Activated CD4-positive, alpha-beta T cell treated with anti-CD3 and anti-CD28 coated beads, Interleukin-2, amount 10 ng/mL, durations not matched to agents 24 days and 14 days (primary cell): ENCODE results near the gene MAP3K1. TPM values are rescaled to one million over a fixed set of nuclear protein-coding genes. Genes with fewer than 3 reads are reported as not detected.

Experiments
- DNase-seq: peaks from one replicate; pipeline ENCODE4 v3.0.0; 2022
- H3K27ac Mint-ChIP-seq: one replicate; pipeline ENCODE4 v1.8.0; 2022; ENCODE audit warnings: mild to moderate bottlenecking, mixed read lengths
- H3K27me3 Mint-ChIP-seq: one replicate; pipeline ENCODE4 v1.8.0; 2022; ENCODE audit warnings: mixed read lengths
- H3K36me3 Mint-ChIP-seq: one replicate; pipeline ENCODE4 v1.8.0; 2022; ENCODE audit warnings: low read depth, mild to moderate bottlenecking, mixed read lengths
- H3K4me1 Mint-ChIP-seq: one replicate; pipeline ENCODE4 v1.8.0; 2021; ENCODE audit warnings: mixed read lengths
- H3K4me3 Mint-ChIP-seq: one replicate; pipeline ENCODE4 v1.8.0; 2022; ENCODE audit warnings: mild to moderate bottlenecking, moderate library complexity, mixed read lengths
- H3K9me3 Mint-ChIP-seq: one replicate; pipeline ENCODE4 v1.8.0; 2021; ENCODE audit warnings: mixed read lengths
- intact Hi-C: fragments of 100-400 bp; cut with micrococcal nuclease; formaldehyde crosslinking; loops from one replicate; pipeline ENCODE4 v1.15.1; 2023
- total RNA-seq: library from RNA; stranded (reverse); gene quantifications from 2 replicates; pipeline ENCODE4 v1.2.3, GENCODE V29; 2022

MAP3K1 gene
- total RNA-seq, 1 donor from 2014 or later, result 27.6 TPM

- intact Hi-C loops, result no loop called here
- H3K27me3 Mint-ChIP-seq, result no peaks in the 10 kb centered on the region
- H3K4me1 Mint-ChIP-seq, result peaks cover 42% of the 10 kb centered on the region
- peaks cover 17% of the 10 kb centered on the region for H3K36me3 Mint-ChIP-seq
- H3K27ac Mint-ChIP-seq, result no peak overlapping the region
- no peak for DNase-seq
- H3K4me3 Mint-ChIP-seq, result no peak overlapping the region
- H3K9me3 Mint-ChIP-seq, result no peaks in the 10 kb centered on the region
These were observed 29.9 kb downstream of the MAP3K1 start for GRCh38 chr5:56845277-56845676.

GRCh38 chr5:56845904-56846480 is 30.6 kb downstream of the MAP3K1 start:
- Mint-ChIP-seq H3K4me3 (no peak overlapping the region), H3K36me3 (peaks cover 17% of the 10 kb centered on the region), H3K9me3 (no peaks in the 10 kb centered on the region), H3K4me1 (peaks cover 42% of the 10 kb centered on the region), H3K27me3 (no peaks in the 10 kb centered on the region), H3K27ac (no peak overlapping the region)
- DNase-seq, result no peak
- intact Hi-C loops, result no loop called here

- DNase-seq, result no peak
- Mint-ChIP-seq H3K36me3 (peaks cover 15% of the 10 kb centered on the region), H3K27ac (no peak overlapping the region), H3K4me1 (peaks cover 59% of the 10 kb centered on the region), H3K27me3 (no peaks in the 10 kb centered on the region), H3K4me3 (no peak overlapping the region), H3K9me3 (no peaks in the 10 kb centered on the region)
- intact Hi-C loops, result no loop called here
These were observed 32.9 kb downstream of the MAP3K1 start for GRCh38 chr5:56848206-56848605.

- Mint-ChIP-seq H3K36me3 (peaks cover 16% of the 10 kb centered on the region), H3K9me3 (no peaks in the 10 kb centered on the region), H3K27ac (peak overlapping the region; percentile 54), H3K27me3 (no peaks in the 10 kb centered on the region), H3K4me1 (peaks cover 63% of the 10 kb centered on the region), H3K4me3 (peak overlapping the region; percentile 22)
- intact Hi-C loops, result no loop called here
- no peak for DNase-seq
These were observed 34.3 kb downstream of the MAP3K1 start for GRCh38 chr5:56849671-56850070.

- Mint-ChIP-seq H3K36me3 (peaks cover 14% of the 10 kb centered on the region), H3K4me1 (peaks cover 64% of the 10 kb centered on the region), H3K27me3 (no peaks in the 10 kb centered on the region), H3K27ac (no peak overlapping the region), H3K9me3 (no peaks in the 10 kb centered on the region), H3K4me3 (no peak overlapping the region)
- no peak for DNase-seq
- intact Hi-C loops, result no loop called here
These were observed 35.1 kb downstream of the MAP3K1 start for GRCh38 chr5:56850423-56850822.

GRCh38 chr5:56851258-56851941 is 36.1 kb downstream of the MAP3K1 start:
- intact Hi-C loops, result no loop called here
- Mint-ChIP-seq H3K4me1 (peaks cover 63% of the 10 kb centered on the region), H3K9me3 (no peaks in the 10 kb centered on the region), H3K27ac (peak overlapping the region; percentile 61), H3K4me3 (peak overlapping the region; percentile 65), H3K36me3 (peaks cover 12% of the 10 kb centered on the region), H3K27me3 (no peaks in the 10 kb centered on the region)
- DNase-seq, result no peak

GRCh38 chr5:56852228-56853000 is 37.1 kb downstream of the MAP3K1 start:
- peak overlapping the region; percentile 65 for H3K4me3 Mint-ChIP-seq
- peaks cover 16% of the 10 kb centered on the region for H3K36me3 Mint-ChIP-seq
- H3K4me1 Mint-ChIP-seq, result peaks cover 64% of the 10 kb centered on the region
- intact Hi-C loops, result no loop called here
- H3K27ac Mint-ChIP-seq, result peak overlapping the region; percentile 58
- H3K27me3 Mint-ChIP-seq, result no peaks in the 10 kb centered on the region
- DNase-seq, result no peak
- no peaks in the 10 kb centered on the region for H3K9me3 Mint-ChIP-seq

GRCh38 chr5:56853698-56854097 is 38.3 kb downstream of the MAP3K1 start:
- H3K4me3 Mint-ChIP-seq, result no peak overlapping the region
- DNase-seq, result no peak
- peaks cover 58% of the 10 kb centered on the region for H3K4me1 Mint-ChIP-seq
- intact Hi-C loops, result no loop called here
- no peaks in the 10 kb centered on the region for H3K27me3 Mint-ChIP-seq
- H3K9me3 Mint-ChIP-seq, result no peaks in the 10 kb centered on the region
- H3K36me3 Mint-ChIP-seq, result peaks cover 19% of the 10 kb centered on the region
- H3K27ac Mint-ChIP-seq, result peak overlapping the region; percentile 3

GRCh38 chr5:56854920-56855319 is 39.6 kb downstream of the MAP3K1 start:
- no peak overlapping the region for H3K4me3 Mint-ChIP-seq
- peaks cover 47% of the 10 kb centered on the region for H3K4me1 Mint-ChIP-seq
- H3K27me3 Mint-ChIP-seq, result no peaks in the 10 kb centered on the region
- H3K27ac Mint-ChIP-seq, result peak overlapping the region; percentile 9
- no peak for DNase-seq
- H3K36me3 Mint-ChIP-seq, result peaks cover 22% of the 10 kb centered on the region
- intact Hi-C loops, result no loop called here
- H3K9me3 Mint-ChIP-seq, result no peaks in the 10 kb centered on the region

- no peak overlapping the region for H3K27ac Mint-ChIP-seq
- no peaks in the 10 kb centered on the region for H3K9me3 Mint-ChIP-seq
- intact Hi-C loops, result no loop called here
These were observed 41.3 kb downstream of the MAP3K1 start for GRCh38 chr5:56856541-56857178.

GRCh38 chr5:56858777-56859442 is 43.6 kb downstream of the MAP3K1 start:
- no peaks in the 10 kb centered on the region for H3K9me3 Mint-ChIP-seq
- no peak for DNase-seq
- H3K27me3 Mint-ChIP-seq, result no peaks in the 10 kb centered on the region
- peaks cover 41% of the 10 kb centered on the region for H3K36me3 Mint-ChIP-seq
- no peak overlapping the region for H3K4me3 Mint-ChIP-seq
- peaks cover 25% of the 10 kb centered on the region for H3K4me1 Mint-ChIP-seq
- H3K27ac Mint-ChIP-seq, result no peak overlapping the region
- intact Hi-C loops, result no loop called here

More at GRCh38 chr5:56856541-56857178, 41.3 kb downstream of the MAP3K1 start:
- Mint-ChIP-seq H3K36me3 (peaks cover 31% of the 10 kb centered on the region), H3K4me3 (no peak overlapping the region), H3K4me1 (peaks cover 38% of the 10 kb centered on the region), H3K27me3 (no peaks in the 10 kb centered on the region)
- DNase-seq, result no peak

- H3K4me3 Mint-ChIP-seq, result no peak overlapping the region
- no peak for DNase-seq
- H3K9me3 Mint-ChIP-seq, result no peaks in the 10 kb centered on the region
- H3K4me1 Mint-ChIP-seq, result peaks cover 8% of the 10 kb centered on the region
- no peaks in the 10 kb centered on the region for H3K27me3 Mint-ChIP-seq
- peak overlapping the region; percentile 25 for H3K27ac Mint-ChIP-seq
- peaks cover 51% of the 10 kb centered on the region for H3K36me3 Mint-ChIP-seq
- intact Hi-C loops, result no loop called here
These were observed 46.6 kb downstream of the MAP3K1 start for GRCh38 chr5:56861893-56862485.

GRCh38 chr5:56862909-56863308 is 47.6 kb downstream of the MAP3K1 start:
- H3K4me3 Mint-ChIP-seq, result no peak overlapping the region
- DNase-seq, result no peak
- H3K27me3 Mint-ChIP-seq, result no peaks in the 10 kb centered on the region
- intact Hi-C loops, result no loop called here
- peaks cover 52% of the 10 kb centered on the region for H3K36me3 Mint-ChIP-seq
- H3K9me3 Mint-ChIP-seq, result no peaks in the 10 kb centered on the region
- H3K4me1 Mint-ChIP-seq, result peaks cover 8% of the 10 kb centered on the region
- no peak overlapping the region for H3K27ac Mint-ChIP-seq
